Measurements from ENCODE around the gene TBL3. TPM values are rescaled to one million over a fixed set of nuclear protein-coding genes. Genes with fewer than 3 reads are reported as not detected.

The TBL3 gene
- total RNA-seq, 1 experiment from 2014 or later, result 68.9 TPM

DNA sequence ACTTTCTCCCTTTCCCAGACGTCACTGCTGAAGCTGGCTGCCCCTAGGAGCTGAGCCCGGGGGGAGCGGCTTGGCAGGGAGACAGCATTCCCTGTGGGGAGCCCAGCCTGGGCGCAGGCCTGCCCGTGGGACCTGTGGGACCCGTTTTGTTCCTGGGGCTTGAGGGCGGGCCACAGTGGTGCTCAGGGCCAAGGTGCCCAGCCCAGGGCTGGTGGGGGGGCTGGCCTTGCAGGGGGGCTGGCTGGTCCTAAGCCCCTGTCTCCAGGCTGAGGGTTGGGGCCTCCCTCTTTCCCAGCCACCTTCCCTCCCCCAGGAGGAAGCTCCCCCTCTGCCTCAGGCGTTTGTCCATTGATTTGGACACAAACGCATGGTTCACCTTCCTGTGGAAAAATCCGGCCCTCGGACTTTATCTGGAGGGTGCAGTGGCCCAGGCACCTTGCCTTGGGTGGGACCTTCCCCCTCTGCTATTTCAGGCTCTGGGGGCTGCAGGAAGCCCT is 59.3 kb downstream of the TBL3 start:
- RAD21 ChIA-PET (ENCODE audit: low non-redundant PET in 1 of 2, low total read pairs in 2 of 2, uncharacterized antibody in 2 of 2, unreplicated experiment in 2 of 2), result no interaction called here
- Histone ChIP-seq H3K79me2 (ENCODE audit: insufficient read depth, low read length) (peaks cover 14% of the 10 kb centered on the region; the same call in 1 of the 2 replicates), H3K36me3 (ENCODE audit: control insufficient read depth in 1 of 2, insufficient read depth in 2 of 2, low read length in 2 of 2) (no peaks in the 10 kb centered on the region), H3K4me3 (replicated peaks in 1 of 2; ENCODE audit: low read depth in 1 of 2, low read length in 2 of 2) (no peak overlapping the region), H3K9me2 (ENCODE audit: insufficient read depth) (no peaks in the 10 kb centered on the region), H3K4me1 (ENCODE audit: control insufficient read depth in 1 of 2, insufficient read depth in 2 of 2, low read length in 2 of 2) (peaks cover 8 to 22% of the 10 kb centered on the region in 2 experiments), H4K20me1 (ENCODE audit: insufficient read depth) (no peaks in the 10 kb centered on the region), H3K27me3 (ENCODE audit: insufficient read depth, low read length) (no peaks in the 10 kb centered on the region), H2AFZ (ENCODE audit: low read depth, low read length, poor library complexity, severe bottlenecking) (no peak overlapping the region), H3K9me3 (ENCODE audit: control insufficient read depth in 1 of 2, insufficient read depth in 1 of 2, low read depth in 1 of 2, low read length in 2 of 2) (no peaks in the 10 kb centered on the region), H3K27ac (ENCODE audit: low read depth, low read length) (no peak overlapping the region), H3K4me2 (ENCODE audit: low read length) (no peak overlapping the region), H3K9ac (ENCODE audit: low read length) (no peak overlapping the region)
- CTCF ChIA-PET, result no interaction called here
- intact Hi-C loops (cut with micrococcal nuclease), result no loop called here
- no peak for DNase-seq (ENCODE audit: low read depth, low spot score)
- POLR2A ChIA-PET, result interaction anchor here (1.4 kb wide), 1 partner anchor 124 kb away, joined by 3 read pairs; the partner anchor contains the start of gene TRAF7
- TF ChIP-seq ELF1 (IDR thresholded peaks at IDR 0.05; ENCODE audit: borderline replicate concordance, low read depth) (no peak), CBX3 (IDR thresholded peaks at IDR 0.05; ENCODE audit: low read depth) (no peak), TCF7L2 (IDR thresholded peaks at IDR 0.05; ENCODE audit: borderline replicate concordance, extremely low read depth, insufficient read depth, insufficient read length) (no peak), EGR1 (IDR thresholded peaks at IDR 0.05; ENCODE audit: low read depth) (no peak), JUND (IDR thresholded peaks at IDR 0.05) (no peak)
- ATAC-seq, result no peak
- no TSS peak for BruUV-seq (replicated peaks)

Other genes starting within 250 kb of the TBL3 start
- gene NME3, start 200.5 kb upstream of the TBL3 start, total RNA-seq (2021; ENCODE audit: unreplicated experiment), result 103 TPM
- 36.3 TPM for gene EME2, start 199.2 kb upstream of the TBL3 start, total RNA-seq (2021; ENCODE audit: unreplicated experiment)
- gene MRPS34, start 198.9 kb upstream of the TBL3 start, total RNA-seq (2021; ENCODE audit: unreplicated experiment), result 200 TPM
- 31.6 TPM for gene SPSB3, start 189.5 kb upstream of the TBL3 start, total RNA-seq (2021; ENCODE audit: unreplicated experiment)
- gene NUBP2, start 189.1 kb upstream of the TBL3 start, total RNA-seq (2021; ENCODE audit: unreplicated experiment), result 103 TPM
- gene IGFALS, start 178.3 kb upstream of the TBL3 start, total RNA-seq (2021; ENCODE audit: unreplicated experiment), result 0.10 TPM
- 39.1 TPM for gene HAGH, start 145.2 kb upstream of the TBL3 start, total RNA-seq (2021; ENCODE audit: unreplicated experiment)
- 25.8 TPM for gene FAHD1, start 144.8 kb upstream of the TBL3 start, total RNA-seq (2021; ENCODE audit: unreplicated experiment)
- gene MEIOB, start 99.9 kb upstream of the TBL3 start, total RNA-seq (2021; ENCODE audit: unreplicated experiment), result 0.59 TPM
- gene HS3ST6, start 53.6 kb upstream of the TBL3 start, total RNA-seq (2021; ENCODE audit: unreplicated experiment), result not detected
- 18.3 TPM for gene MSRB1, start 28.9 kb upstream of the TBL3 start, total RNA-seq (2021; ENCODE audit: unreplicated experiment)
- 0.93 TPM for gene RPL3L, start 17.4 kb upstream of the TBL3 start, total RNA-seq (2021; ENCODE audit: unreplicated experiment)
- 273 TPM for gene NDUFB10, start 12.5 kb upstream of the TBL3 start, total RNA-seq (2021; ENCODE audit: unreplicated experiment)
- gene RPS2, start 7.2 kb upstream of the TBL3 start, total RNA-seq (2021; ENCODE audit: unreplicated experiment), result 6,265 TPM
- gene RNF151, start 5.2 kb upstream of the TBL3 start, total RNA-seq (2021; ENCODE audit: unreplicated experiment), result 0.30 TPM
- gene NOXO1, start 9.4 kb downstream of the TBL3 start, total RNA-seq (2021; ENCODE audit: unreplicated experiment), result 10.0 TPM
- gene GFER, start 12.1 kb downstream of the TBL3 start, total RNA-seq (2021; ENCODE audit: unreplicated experiment), result 47.3 TPM
- gene SYNGR3, start 17.9 kb downstream of the TBL3 start, total RNA-seq (2021; ENCODE audit: unreplicated experiment), result 11.5 TPM
- gene ZNF598, start 37.8 kb downstream of the TBL3 start, total RNA-seq (2021; ENCODE audit: unreplicated experiment), result 57.4 TPM
- 226 TPM for gene NPW, start 47.7 kb downstream of the TBL3 start, total RNA-seq (2021; ENCODE audit: unreplicated experiment)
- 58.4 TPM for gene NHERF2, start 54.8 kb downstream of the TBL3 start, total RNA-seq (2021; ENCODE audit: unreplicated experiment)
- gene NTHL1, start 75.8 kb downstream of the TBL3 start, total RNA-seq (2021; ENCODE audit: unreplicated experiment), result 40.1 TPM
- gene TSC2, start 75.9 kb downstream of the TBL3 start, total RNA-seq (2021; ENCODE audit: unreplicated experiment), result 74.1 TPM
- 137 TPM for gene PKD1, start 163.8 kb downstream of the TBL3 start, total RNA-seq (2021; ENCODE audit: unreplicated experiment)
- gene RAB26, start 176.6 kb downstream of the TBL3 start, total RNA-seq (2021; ENCODE audit: unreplicated experiment), result 44.9 TPM
- gene TRAF7, start 183.7 kb downstream of the TBL3 start, total RNA-seq (2021; ENCODE audit: unreplicated experiment), result 160 TPM
- 5.9 TPM for gene CASKIN1, start 224.6 kb downstream of the TBL3 start, total RNA-seq (2021; ENCODE audit: unreplicated experiment)
- gene MLST8, start 233.4 kb downstream of the TBL3 start, total RNA-seq (2021; ENCODE audit: unreplicated experiment), result 58.7 TPM
- 9.8 TPM for gene BRICD5, start 238.8 kb downstream of the TBL3 start, total RNA-seq (2021; ENCODE audit: unreplicated experiment)
- gene PGP, start 242.8 kb downstream of the TBL3 start, total RNA-seq (2021; ENCODE audit: unreplicated experiment), result 32.6 TPM

Data from HCT116 (cell line).